Lung (tissue), 16 donors: ENCODE data around the gene TMOD4. TPM values are rescaled to one million over a fixed set of nuclear protein-coding genes. Genes with fewer than 3 reads are reported as not detected.

Experiments used
- ATAC-seq: fragments of 200-7000 bp; cut with Tn5 transposase; one replicate; pipeline ENCODE4 v1.9.1; 2020; ENCODE audit warnings: moderate number of reproducible peaks; ENCODE audit not compliant: insufficient read depth, low FRiP score
- DNase-seq, 3 donors: peaks; one replicate each; pipeline ENCODE4 v3.0.0-alpha.2; 2013 to 2017
- H3K27ac ChIP-seq, 2 donors: one replicate each; pipeline ENCODE4 v1.5.1; 2013; ENCODE audit warnings: mild to moderate bottlenecking in 2 of 2, moderate library complexity in 2 of 2, control low read depth in 1 of 2, inconsistent platforms in 1 of 2, low read depth in 1 of 2, low read length in 1 of 2
- H3K27me3 ChIP-seq, 3 donors: one replicate each; pipeline ENCODE4 v1.5.1; 2013; ENCODE audit warnings: low read length in 2 of 3; ENCODE audit not compliant: control insufficient read depth in 3 of 3, insufficient read depth in 3 of 3
- H3K36me3 ChIP-seq, 4 donors: one replicate each; pipeline ENCODE4 v1.5.1; 2013; ENCODE audit warnings: low read length in 4 of 4, mild to moderate bottlenecking in 1 of 4, moderate library complexity in 1 of 4; ENCODE audit not compliant: control insufficient read depth in 4 of 4, insufficient read depth in 4 of 4
- H3K4me1 ChIP-seq, 5 donors: one replicate each; pipeline ENCODE4 v1.5.1; 2013; ENCODE audit warnings: low read length in 5 of 5, mild to moderate bottlenecking in 2 of 5, moderate library complexity in 1 of 5; ENCODE audit not compliant: control insufficient read depth in 5 of 5, insufficient read depth in 5 of 5
- H3K4me3 ChIP-seq: one replicate; pipeline ENCODE4 v1.5.1; 2013; ENCODE audit warnings: mild to moderate bottlenecking, control low read depth, moderate library complexity
- H3K9ac ChIP-seq, 2 donors: one replicate each; pipeline ENCODE4 v1.5.1; 2013; ENCODE audit warnings: low read length in 2 of 2, control low read depth in 1 of 2; ENCODE audit not compliant: insufficient read depth in 1 of 2
- H3K9me3 ChIP-seq, 4 donors: one replicate each; pipeline ENCODE4 v1.5.1; 2013; ENCODE audit warnings: low read length in 3 of 4, mild to moderate bottlenecking in 1 of 4, moderate library complexity in 1 of 4; ENCODE audit not compliant: control insufficient read depth in 4 of 4, insufficient read depth in 3 of 4
- WGBS, 2 donors: extraction: QIAGEN DNeasy Blood & Tissue Kit; methylation state at CpG; one replicate each; pipeline ENCODE4 v1.1.7; 2013; 5-methylcytosine and 5-hydroxymethylcytosine counted together
- long read RNA-seq, 5 donors: transcript quantifications; one replicate each; lab custom pipeline, GENCODE V29; 2026
- polyA plus RNA-seq, 2 donors: library from polyadenylated mRNA; stranded (reverse); fragments of 200-250 nt; gene quantifications; one replicate each; pipeline ENCODE4 v1.2.1, GENCODE V29; 2013
- total RNA-seq, 2 donors: library from RNA; depleted of rRNA in 1 of 2; stranded (reverse); fragments of >200 nt in 1 of 2; gene quantifications; one replicate each; pipeline ENCODE4 v1.2.1, GENCODE V29; 2014 to 2021
- TF ChIP-seq, protein P1 (sequence below): IDR thresholded peaks from 2 replicates; pipeline ENCODE4 v1.5.1; 2012; ENCODE audit warnings: mild to moderate bottlenecking; ENCODE audit errors: control extremely low read depth, extremely low read depth
- donor health status: control.
- donor health status: control.
- donor health status: Bipolar disorder and iron deficiency.
- donor health status: healthy.
- donor health status: DM: yes; HTN: yes; CAD: no.

The TMOD4 gene
- total RNA-seq (under 1 TPM in 1 of 2 donors, not detected in 1; 0.83 TPM), polyA plus RNA-seq (under 1 TPM; 0.18 to 0.31 TPM)
- long read RNA-seq, donor 1: 0 reads
- long read RNA-seq, donor 2, partial matches to known transcripts: 0 of 1 reads
- long read RNA-seq, donor 2, other reads (novel, unspliced or antisense): 0 of 1 reads
- long read RNA-seq, donor 3: 0 reads
- long read RNA-seq, donor 4: 0 reads
- long read RNA-seq, donor 5, partial matches to known transcripts: 0 of 2 reads
- long read RNA-seq, donor 5, other reads (novel, unspliced or antisense): 0 of 2 reads

DNA sequence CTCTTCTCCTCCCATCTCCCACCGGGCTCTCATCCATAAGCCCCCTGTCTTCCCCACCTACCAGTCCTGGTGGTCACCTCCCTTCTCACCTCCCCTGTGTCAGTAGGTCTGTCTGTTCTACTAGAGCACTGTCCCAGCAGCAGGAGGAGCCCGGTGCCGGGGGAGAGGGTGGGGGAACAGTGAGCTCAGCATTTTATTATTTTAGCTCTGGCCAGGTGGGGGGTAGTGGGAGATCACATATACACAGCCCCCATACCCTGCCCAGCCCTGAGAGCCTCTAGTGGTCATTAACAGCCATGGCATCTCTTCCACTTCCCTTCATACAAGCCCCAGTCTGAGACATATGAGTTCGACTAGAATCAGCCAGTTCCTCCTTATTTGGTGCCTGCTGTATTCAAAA is at the start of gene TMOD4:
TSS of gene TMOD4 (minus strand) at position 119 of the 400 bp plus-strand sequence. CDS start 1,106 bp downstream, outside the sequence.
- Histone ChIP-seq H3K27me3 (no peaks in the 10 kb centered on the region), H3K36me3 (peaks cover 17 to 40% (median 29%) of the 10 kb centered on the region in 4 donors), H3K9me3 (no peaks in the 10 kb centered on the region), H3K4me3 (no peak within 1 kb of the TSS), H3K9ac (no peak within 1 kb of the TSS), H3K4me1 (peaks cover 0 to 6% (median 0%) of the 10 kb centered on the region in 5 donors), H3K27ac (no peak within 1 kb of the TSS)
- 55 to 60% methylated on average over 4 of the region's 4 CpGs for WGBS, 2 donors
- TF ChIP-seq, protein P1, sequence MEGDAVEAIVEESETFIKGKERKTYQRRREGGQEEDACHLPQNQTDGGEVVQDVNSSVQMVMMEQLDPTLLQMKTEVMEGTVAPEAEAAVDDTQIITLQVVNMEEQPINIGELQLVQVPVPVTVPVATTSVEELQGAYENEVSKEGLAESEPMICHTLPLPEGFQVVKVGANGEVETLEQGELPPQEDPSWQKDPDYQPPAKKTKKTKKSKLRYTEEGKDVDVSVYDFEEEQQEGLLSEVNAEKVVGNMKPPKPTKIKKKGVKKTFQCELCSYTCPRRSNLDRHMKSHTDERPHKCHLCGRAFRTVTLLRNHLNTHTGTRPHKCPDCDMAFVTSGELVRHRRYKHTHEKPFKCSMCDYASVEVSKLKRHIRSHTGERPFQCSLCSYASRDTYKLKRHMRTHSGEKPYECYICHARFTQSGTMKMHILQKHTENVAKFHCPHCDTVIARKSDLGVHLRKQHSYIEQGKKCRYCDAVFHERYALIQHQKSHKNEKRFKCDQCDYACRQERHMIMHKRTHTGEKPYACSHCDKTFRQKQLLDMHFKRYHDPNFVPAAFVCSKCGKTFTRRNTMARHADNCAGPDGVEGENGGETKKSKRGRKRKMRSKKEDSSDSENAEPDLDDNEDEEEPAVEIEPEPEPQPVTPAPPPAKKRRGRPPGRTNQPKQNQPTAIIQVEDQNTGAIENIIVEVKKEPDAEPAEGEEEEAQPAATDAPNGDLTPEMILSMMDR: no peak
- no peak for ATAC-seq
- DNase-seq: no peak

- Histone ChIP-seq H3K27ac (no peak overlapping the region), H3K4me3 (no peak overlapping the region), H3K9ac (no peak overlapping the region), H3K27me3 (no peaks in the 10 kb centered on the region), H3K9me3 (no peaks in the 10 kb centered on the region), H3K36me3 (peaks cover 5 to 17% (median 9%) of the 10 kb centered on the region in 4 donors), H3K4me1 (peaks cover 0 to 6% (median 0%) of the 10 kb centered on the region in 5 donors)
- DNase-seq: no peak
- TF ChIP-seq, protein P1: no peak
- no peak for ATAC-seq
- 88 to 92% methylated on average over 4 of the region's 4 CpGs for WGBS, 2 donors
Observed at GRCh38 chr1:151222130-151222529, 46.3 kb upstream of the TMOD4 start.

- H3K4me3 ChIP-seq: no peak overlapping the region
- H3K27me3 ChIP-seq: no peaks in the 10 kb centered on the region
- H3K9me3 ChIP-seq: no peaks in the 10 kb centered on the region
- DNase-seq (no peak), ATAC-seq (no peak)
- TF ChIP-seq, protein P1: no peak
- H3K27ac ChIP-seq: no peak overlapping the region
- 89 to 94% methylated on average over 1 of the region's 1 CpG for WGBS, 2 donors
- H3K36me3 ChIP-seq: peaks cover 5 to 17% (median 9%) of the 10 kb centered on the region in 4 donors
- H3K4me1 ChIP-seq: peaks cover 0 to 6% (median 0%) of the 10 kb centered on the region in 5 donors
- no peak overlapping the region for H3K9ac ChIP-seq
Observed at GRCh38 chr1:151221616-151222015, 45.8 kb upstream of the TMOD4 start.
